Esophagus mucosa (tissue), 1 donor: ENCODE data around the gene DUSP2. TPM values are rescaled to one million over a fixed set of nuclear protein-coding genes. Genes with fewer than 3 reads are reported as not detected.
A peak's percentile ranks its signal among the peaks of the same experiment; 100 is the strongest.

Experiments used
- ATAC-seq: fragments of 200-7000 bp; cut with Tn5 transposase; one replicate; pipeline ENCODE4 v1.9.1; 2020
- total RNA-seq: library from RNA; stranded (reverse); gene quantifications from one replicate; pipeline ENCODE4 v1.2.4, GENCODE V29; 2023
- donor health status: DM: yes; HTN: yes; CAD: no.

DUSP2 gene
- total RNA-seq, 1 donor from 2014 or later = 1.8 TPM

GRCh38 chr2:96131152-96131812, 14.0 kb downstream of the DUSP2 start:
- ATAC-seq = no peak

- ATAC-seq = no peak
These were observed 14.8 kb downstream of the DUSP2 start for GRCh38 chr2:96130483-96130882.

GRCh38 chr2:96129528-96130120, 15.6 kb downstream of the DUSP2 start:
- ATAC-seq = no peak

- no peak for ATAC-seq
These were observed 16.8 kb downstream of the DUSP2 start for GRCh38 chr2:96128456-96128855.

GRCh38 chr2:96124406-96125265, 20.6 kb downstream of the DUSP2 start:
- no peak for ATAC-seq

- ATAC-seq = no peak
These were observed 21.3 kb downstream of the DUSP2 start for GRCh38 chr2:96123936-96124335.

- ATAC-seq = no peak
These were observed 21.9 kb downstream of the DUSP2 start for GRCh38 chr2:96123290-96123689.

GRCh38 chr2:96122391-96122790, 22.8 kb downstream of the DUSP2 start:
- ATAC-seq = no peak

- ATAC-seq = no peak
These were observed 23.8 kb downstream of the DUSP2 start for GRCh38 chr2:96121414-96121813.

GRCh38 chr2:96120991-96121390, 24.2 kb downstream of the DUSP2 start:
- no peak for ATAC-seq

- no peak for ATAC-seq
These were observed 25.0 kb downstream of the DUSP2 start for GRCh38 chr2:96120091-96120720.

- no peak for ATAC-seq
These were observed 25.9 kb downstream of the DUSP2 start for GRCh38 chr2:96119389-96119751.

- ATAC-seq = no peak
These were observed 26.4 kb downstream of the DUSP2 start for GRCh38 chr2:96118698-96119388.

- peak; percentile 45 for ATAC-seq
These were observed 27.3 kb downstream of the DUSP2 start for GRCh38 chr2:96117701-96118588.

- ATAC-seq = peak; percentile 81
These were observed 28.2 kb downstream of the DUSP2 start for GRCh38 chr2:96116879-96117533.

GRCh38 chr2:96116424-96116878, 28.8 kb downstream of the DUSP2 start, which contains the start of gene ADRA2B:
Gene ADRA2B, minus strand, starts transcription at chr2:96116571. Its CDS starts 422 bp downstream, at chr2:96116149.
- peak; percentile 81 for ATAC-seq

GRCh38 chr2:96115631-96116423, 29.4 kb downstream of the DUSP2 start:
- ATAC-seq = peak; percentile 1

- ATAC-seq = no peak
These were observed 30.2 kb downstream of the DUSP2 start for GRCh38 chr2:96114903-96115581.

- no peak for ATAC-seq
These were observed 30.7 kb downstream of the DUSP2 start for GRCh38 chr2:96114546-96114902.
